Activated gamma-delta T cell treated with anti-CD3 and anti-CD28 coated beads, Interleukin-2, amount 50 U/mL, for 16 hours (primary cell): Measurements from ENCODE around the gene PLA2R1.
"Not testable (repeated sequence)": the region's sequence is repeated elsewhere in the genome, so short reads cannot be mapped to it uniquely, and the experiment has no call there.

Source experiments
- DNase-seq: peaks from one replicate; pipeline ENCODE4 v3.0.0-alpha.2; 2020; ENCODE audit warnings: low read depth

Gene PLA2R1

DNA sequence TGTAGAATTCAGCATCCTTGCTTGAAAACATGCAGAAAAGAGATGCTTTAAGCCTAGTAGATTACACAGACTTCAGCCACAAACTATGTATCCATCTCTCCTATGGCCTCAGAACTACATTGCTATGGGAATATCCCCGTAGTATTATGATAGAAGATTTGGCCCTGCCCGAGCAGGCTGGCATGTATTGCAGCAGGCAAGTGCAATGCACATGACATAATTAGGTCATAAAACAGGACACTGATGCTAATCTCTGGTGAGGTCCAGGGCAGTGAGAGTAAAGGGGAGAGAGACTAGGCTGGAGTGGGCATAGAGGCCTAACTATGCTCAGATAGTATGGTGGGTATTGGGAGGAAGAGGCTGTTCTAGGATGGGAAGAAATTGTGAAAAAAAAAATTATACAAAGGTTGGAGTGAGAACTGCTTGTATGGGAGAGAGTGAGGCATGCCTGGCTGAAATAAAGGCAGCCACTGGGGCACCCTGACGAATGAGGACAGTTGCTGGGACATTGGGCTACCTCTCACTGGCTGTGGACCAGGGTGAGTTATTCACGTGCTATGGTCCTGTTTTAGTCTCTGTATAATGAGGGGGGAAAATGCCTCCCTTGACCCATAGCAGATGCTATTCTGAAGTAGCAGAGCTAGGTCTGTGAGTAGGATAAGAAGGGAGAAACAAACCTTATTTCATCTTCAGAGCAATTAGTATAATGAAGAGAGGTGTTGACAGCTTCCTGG is 1.6 kb upstream of the PLA2R1 start:
- no peak for DNase-seq

DNA sequence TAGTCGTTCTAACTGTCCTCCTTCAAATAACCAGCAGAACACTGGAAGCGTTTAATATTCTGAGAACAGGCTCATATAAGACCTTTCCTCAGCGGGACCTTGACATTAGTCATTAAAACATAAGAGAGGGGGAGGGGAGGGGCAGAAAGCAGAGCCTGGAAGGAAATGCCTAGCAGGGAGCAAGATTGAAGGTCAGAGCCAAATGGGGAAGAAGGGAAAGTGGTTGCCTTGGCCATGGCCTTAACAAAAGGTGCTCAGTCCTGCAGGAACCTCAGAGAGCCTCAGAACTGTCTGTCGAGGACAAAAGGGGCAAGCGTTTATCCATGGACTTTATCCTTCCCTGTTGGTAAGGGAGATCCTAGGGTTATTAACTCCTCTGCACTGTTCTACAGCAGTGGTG is 856 bp upstream of the PLA2R1 start:
- DNase-seq: no peak

DNA sequence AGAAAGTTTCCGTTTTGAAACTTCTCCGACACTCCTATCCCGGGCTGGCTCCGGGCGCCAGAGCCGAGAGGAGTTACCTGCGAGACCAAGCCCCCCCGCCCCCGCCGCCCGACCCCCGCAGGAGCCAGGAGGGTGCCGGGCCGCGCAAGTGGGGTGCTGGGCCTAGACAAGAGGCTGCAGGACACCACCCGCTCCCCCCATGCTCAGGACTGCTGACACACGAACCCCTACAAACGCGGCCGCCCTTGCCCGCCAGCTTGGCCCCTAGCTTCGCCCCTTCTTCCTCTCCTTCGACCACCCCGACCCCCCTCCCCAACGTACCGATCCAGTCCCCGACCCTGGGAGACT is 497 bp downstream of the PLA2R1 start:
- no peak for DNase-seq

DNA sequence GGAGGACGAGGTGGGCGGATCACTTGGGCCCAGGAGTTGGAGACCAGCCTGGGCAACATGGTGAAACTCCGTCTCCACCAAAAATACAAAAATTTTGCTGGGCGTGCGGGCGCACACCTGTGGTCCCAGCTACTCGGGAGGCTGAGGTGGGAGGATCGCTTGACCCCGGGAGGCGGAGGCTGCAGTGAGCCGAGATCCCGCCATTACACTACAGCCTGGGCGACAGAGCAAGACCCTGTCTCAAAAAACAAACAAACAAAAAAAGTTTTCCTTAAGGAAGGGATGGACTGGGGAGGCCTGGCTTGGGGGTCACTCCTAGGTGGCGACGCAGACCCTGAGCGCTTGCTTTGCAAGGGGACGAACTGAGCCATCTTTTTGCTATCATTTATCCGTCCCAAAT is 882 bp downstream of the PLA2R1 start:
- no peak for DNase-seq

DNA sequence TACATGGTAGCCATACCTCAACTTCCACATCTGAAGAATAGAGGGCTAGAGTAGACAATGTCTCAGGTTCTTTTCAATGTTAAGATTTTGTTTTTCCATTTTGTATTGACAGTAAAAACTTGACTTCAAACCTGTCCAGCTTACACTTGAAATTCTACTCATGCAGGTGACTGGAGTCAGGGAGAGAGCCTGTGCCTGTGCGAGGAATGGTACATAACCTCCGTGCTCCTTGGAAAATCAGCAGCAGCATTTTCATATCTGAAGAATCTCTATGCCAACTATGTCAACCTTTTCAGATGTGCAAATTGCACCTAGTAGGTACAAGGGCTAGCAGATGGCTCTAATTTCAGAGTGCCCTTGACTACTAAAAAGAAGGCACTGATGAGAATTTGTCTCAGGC is 2.1 kb downstream of the PLA2R1 start:
- no peak for DNase-seq

DNA sequence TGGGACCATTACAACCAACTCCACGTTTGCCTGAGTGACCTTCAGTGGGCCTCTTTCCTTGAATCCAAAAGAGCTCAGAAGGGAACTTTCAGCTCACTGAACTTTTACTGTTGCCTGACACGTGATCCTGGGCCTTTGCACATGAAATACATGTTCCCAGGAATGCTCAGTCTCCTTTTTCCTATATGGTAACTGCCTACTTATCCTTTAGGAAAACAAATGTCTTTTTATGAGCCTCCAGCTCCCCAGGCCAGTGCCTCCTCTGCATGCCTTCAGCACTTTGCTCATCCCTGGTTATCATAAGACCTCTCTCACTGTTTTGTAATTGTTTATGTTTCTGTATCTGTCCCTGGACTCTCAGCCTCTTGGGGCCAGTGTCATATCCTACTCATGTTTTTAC is 5.1 kb downstream of the PLA2R1 start:
- DNase-seq: no peak

DNA sequence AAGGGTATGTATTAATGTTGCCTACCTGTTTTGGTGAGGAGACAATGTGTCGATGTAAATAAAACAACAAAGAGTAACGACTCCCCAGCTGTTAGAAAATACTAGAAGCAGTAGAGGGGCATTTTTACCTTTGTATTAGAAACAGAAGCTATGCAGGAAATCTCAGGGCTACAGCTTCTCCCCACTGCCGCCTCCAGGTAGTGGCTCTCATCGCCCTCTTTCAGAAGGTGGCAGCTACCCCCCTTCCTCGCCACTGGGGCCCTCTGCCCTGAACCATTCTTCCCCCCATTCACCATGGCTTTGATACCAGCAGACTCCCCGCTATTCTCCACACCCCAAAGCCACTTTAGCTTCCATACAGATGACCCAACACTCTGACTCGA is 6.7 kb downstream of the PLA2R1 start:
- no peak for DNase-seq

DNA sequence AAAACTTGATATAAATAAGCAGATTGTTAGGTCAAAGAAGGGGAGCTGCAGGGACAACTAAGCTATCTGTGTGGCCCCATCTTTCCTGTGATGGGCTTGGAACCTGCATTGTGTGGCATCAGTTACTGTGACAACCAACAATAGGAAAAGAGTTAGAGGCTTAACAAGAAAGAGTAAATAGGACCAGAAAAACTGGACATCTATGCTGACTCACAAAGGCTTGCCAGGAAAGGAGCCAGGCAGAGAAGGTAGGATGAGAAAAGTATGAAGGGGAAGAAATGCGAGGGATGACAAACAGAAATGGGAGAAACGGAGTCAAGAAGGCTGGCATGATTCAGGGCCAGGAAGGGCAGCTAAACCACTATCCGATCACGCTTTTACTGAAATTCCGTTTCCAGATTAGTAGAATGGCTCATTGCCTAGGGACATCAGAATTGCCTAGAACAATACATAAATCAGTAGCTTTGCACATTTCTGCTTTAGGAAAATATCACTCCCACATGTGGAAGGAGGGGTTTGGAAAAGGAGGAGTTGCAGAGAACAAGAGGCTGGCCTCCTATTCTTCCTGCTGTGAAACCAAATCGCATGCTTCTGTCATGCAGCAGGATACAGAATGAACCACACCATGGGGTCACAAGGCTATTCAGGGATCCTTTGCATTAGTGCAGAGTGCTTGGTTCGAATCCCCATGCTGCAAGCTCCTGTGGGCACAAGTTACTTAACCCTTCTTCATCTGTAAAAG is 7.3 kb downstream of the PLA2R1 start:
- DNase-seq: no peak

DNA sequence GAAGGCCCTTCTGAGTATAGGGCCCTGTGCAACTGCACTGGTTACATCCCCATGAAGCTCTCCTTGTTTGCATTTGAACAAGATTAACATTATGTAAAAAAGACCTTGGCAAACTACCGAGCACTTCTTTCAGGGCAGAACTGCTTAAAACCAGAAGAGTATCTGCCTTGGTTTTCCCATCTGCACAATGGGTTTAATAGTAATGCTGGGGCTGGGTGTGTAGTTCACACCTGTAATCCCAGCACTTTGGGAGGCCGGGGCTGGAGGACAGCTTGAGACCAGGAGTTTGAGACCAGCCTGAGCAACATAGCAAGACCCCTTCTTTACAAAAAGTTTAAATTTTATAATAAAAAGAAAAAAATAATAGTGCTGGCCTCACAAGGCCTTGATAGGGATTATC is 8.5 kb downstream of the PLA2R1 start:
- no peak for DNase-seq

DNA sequence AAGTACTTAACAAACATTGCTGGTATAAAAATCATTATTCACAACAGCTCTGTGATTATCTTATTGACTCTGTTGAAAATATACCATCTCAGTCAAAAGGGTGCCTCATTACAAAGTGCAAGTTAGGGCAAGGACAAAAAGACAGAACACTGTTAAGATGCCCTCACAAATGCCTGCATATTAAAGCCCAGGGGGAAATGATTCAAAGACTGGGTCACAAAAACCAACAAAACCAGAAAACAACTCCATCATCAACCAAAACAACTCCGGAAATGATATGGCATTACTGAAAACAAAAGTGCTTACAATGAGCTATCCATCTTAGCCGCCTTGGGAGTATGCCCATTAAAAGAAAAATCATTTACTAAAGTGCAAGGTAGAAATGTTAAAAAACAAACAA is 9.9 kb downstream of the PLA2R1 start:
- DNase-seq: no peak

DNA sequence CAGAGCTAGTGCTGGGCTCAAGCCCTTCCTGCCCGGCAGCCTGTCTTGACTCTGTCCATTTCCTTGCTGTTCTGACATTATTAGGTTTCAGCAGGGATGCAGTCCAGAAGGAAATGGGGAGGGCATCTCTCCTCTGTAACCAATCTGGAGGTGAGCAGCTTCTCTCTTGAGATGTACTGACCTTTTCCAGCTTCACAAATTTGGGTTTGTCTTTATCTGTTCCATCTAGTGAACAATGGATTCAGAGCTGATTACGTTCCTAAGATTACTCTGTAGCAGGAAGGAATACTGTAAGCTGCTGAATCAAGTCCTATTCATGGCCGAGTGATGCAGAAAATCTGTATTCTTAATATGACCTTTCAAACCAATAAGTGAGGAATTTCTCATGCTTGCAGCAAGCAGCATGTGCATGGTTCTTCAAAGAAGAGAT is 11.0 kb downstream of the PLA2R1 start:
- DNase-seq: no peak

DNA sequence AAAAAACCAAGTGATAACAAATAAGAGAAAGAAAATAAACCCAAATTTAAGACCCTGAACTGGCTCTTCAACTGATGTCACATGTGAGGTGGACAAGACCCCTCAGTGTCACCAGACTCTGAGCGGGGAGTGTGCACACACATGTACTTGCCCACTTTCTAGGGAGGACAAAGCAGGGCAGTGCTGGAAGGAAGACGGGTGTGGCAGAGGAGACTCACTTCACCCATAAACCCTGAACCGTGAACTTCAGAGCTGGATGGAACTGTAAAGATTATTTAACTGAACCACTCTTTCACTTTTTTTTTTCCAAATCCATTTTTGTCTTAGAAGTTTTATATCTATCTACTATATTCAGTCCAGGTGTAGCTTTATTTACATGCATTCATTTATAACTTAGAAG is 12.3 kb downstream of the PLA2R1 start:
- DNase-seq: no peak

DNA sequence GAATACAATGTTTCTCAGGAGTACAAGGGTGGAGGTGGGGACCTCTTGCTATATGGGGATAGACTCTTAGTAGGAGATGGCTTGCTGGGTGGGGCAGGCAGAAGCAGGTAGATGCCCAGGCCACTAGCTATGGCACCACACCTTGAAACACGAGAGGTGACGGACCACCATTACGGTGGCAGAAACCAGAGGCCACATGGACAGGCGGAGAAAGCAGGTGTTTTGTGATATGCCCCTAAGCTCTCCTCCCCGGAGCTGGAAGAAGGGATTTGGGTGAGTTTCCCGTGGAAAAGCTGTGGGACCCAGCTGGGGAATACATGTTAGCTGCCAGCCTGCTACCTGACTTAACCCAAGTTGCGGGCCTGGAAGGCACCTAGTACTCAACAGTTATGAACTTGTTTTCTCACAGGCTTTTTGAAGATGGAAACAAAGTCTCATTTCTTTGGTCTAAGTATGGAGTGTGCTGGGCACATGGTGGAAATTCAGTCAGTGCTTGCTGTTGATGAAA is 16.7 kb downstream of the PLA2R1 start:
- DNase-seq: no peak

DNA sequence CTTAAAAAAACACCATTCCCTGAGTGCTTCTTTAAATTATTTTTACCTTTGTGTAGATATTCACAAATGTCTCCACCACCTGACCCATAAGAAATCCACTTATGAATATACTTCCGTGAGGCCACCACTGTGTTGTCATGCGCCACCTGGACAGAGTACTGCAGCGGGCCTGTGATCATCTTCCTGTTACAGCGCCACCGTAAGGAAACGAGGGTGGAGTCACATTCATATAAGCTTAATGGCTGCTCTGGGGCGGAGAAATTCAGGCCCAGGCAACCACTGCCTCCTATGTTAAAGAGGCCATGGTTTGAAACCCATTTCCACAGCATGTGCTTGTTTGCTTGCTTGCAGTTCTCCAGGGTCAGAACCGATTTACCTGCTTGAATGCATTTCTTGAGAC is 17.7 kb downstream of the PLA2R1 start:
- DNase-seq: no peak

DNA sequence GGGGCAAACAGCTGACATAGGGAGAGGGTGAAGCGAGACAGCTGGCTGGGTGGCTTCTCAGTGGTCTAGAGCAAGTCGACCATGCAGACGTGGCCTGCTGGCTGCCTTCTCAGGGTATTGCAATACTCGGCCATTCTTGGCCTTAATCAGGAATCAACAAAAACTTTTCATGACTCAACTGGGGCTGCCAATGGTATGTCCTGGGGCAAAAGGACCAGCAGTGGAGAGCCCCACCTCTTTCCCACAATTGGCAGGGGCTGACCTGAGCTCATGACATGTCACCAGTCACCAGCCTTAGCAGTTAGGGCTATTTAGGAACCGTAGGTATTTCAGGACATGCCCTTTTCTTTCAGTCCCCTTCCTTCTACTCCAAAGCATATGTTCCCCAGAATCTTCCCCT is 19.1 kb downstream of the PLA2R1 start:
- DNase-seq: no peak

DNA sequence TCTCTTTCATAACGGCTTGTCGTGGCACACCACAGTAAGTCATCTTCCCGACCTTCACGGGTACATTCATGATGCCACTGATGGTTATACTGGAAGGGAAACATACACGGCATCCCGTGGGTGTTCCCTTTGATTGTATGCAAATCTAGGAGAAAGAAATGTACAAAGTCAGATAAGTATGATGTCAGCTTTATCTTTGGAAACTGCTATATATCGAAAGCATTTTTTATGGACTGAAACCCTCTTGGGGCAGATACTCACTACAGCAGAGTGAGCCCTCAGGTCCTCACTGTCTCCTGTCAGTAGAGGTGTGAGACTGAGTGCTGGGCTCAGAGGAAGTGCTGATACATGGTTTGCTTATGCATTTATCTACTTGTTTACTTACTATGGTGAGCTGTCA is 20.4 kb downstream of the PLA2R1 start:
- DNase-seq: no peak

DNA sequence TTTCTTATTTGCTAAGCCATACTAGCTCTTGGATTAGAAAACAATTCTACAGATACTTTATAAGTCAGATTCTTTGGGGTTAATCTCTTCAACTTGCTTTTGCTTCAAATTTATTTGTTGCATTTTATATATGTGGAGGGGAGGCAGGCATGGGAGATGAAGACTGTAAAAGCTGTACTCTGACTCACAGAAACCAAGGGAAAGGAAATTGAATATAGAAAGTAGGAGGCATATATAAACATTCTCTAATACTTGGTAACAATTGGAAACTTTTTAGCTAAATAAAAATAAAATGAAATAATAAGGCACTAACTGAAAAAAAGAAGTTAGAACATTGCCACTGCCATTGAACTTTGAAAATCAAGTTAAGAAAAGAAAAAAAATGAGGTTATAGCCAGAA is 21.3 kb downstream of the PLA2R1 start:
- DNase-seq: no peak

DNA sequence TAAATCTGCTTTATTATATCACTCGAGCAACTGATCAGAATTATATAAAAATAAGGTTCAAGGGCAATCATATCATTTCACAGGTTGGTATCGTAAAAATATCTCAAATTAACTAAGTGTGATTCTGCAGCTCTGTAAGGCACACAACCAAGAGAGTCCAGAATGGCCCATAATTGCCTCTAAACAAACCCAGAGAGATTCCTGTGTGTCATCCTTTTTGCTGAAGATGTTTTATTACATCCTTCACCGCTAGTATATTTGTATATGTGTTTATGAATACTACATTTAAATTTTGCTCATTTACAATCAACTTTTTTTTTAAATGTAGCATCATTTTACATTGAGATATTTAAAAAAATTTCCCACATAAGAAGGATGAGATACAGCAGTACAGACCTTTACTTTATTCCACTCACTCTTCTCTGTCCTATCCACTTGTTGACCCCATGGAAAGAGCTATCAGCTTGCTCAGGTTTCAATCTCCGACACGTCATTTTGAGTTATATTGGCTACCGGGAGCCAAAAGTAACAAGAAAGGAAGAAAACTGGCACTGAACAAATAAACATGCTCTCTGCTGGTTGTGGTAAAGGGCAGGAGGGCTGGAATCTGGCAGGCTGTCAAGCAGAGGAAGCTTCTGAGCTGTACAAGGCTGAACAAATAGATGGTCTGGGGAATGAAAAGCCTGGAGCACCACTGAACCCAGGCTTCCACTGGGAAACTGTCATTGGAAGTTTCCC is 23.1 kb downstream of the PLA2R1 start:
- no peak for DNase-seq

DNA sequence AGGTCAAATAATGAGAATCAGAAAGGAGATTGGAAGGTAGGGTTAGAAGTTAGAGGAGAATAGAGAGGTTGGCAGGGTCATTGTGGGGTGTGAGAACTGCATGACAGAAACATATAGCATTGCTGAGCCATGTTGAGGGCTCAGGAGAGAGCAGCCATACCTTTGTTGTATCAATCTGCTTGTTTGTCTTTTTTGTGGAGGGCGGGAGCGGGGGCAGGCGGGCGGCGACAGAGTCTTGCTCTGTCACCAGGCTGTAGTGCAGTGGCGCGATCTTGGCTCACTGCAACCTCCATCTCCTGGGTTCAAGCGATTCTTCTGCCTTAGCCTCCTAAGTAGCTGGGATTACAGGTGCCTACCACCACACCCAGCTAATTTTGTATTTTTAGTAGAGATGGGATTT is 23.8 kb downstream of the PLA2R1 start:
- not testable (repeated sequence) for DNase-seq

DNA sequence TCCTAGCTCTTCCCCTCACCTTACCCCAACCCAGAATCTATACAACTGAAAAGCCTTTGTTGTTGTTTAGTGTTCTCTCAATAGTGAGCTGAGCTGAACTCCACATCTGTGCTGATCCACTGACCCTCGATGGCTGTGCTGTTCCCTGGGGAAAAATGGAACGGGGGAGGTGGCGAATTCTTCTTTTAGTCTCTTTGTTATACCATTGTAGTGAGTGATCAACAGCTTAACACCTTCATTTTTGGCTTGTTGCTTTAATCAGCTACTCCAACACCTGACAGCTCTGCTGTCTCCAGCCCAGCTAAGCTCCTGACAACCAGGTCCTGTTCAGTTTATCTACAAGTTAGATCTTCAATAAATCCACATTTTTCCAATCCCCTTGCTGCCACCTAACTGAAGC is 25.7 kb downstream of the PLA2R1 start:
- no peak for DNase-seq

DNA sequence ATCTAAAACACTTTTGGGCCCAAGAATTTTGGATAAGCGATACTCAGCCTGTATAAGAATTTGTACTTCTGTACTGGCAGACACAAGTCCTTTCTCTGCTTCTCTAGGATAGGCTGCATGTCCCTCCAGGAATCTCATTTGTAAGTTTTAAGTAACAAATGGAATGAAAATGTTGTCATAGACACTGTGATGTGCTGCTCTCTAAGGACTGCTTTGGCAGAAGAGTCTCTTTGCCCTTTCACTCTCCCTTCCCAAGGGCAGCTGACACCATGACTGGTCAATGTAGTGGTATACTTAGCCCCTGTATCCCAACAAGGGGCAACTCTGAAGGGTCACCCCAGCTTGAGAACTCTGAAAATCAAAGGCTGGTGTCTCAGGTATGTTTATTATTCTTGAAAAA is 27.3 kb downstream of the PLA2R1 start:
- DNase-seq: no peak

DNA sequence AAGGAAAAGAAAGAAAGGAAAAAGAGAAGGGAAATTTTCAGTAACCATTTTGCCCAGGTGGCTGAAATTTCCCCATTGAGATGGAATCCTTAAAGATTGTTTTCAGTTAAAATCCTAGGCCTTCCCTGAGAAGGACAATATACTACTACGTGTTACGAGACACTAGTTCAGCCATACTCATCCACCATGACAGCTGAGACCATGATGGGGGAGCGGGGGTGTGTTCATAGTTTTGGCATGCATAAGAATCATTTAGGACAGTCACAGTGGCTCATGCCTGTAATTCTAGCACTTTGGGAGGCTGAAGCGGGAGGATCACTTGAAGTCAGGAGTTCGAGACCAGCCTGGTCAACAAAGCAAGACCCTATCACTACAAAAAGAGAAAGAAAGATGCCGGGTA is 28.0 kb downstream of the PLA2R1 start:
- DNase-seq: no peak

DNA sequence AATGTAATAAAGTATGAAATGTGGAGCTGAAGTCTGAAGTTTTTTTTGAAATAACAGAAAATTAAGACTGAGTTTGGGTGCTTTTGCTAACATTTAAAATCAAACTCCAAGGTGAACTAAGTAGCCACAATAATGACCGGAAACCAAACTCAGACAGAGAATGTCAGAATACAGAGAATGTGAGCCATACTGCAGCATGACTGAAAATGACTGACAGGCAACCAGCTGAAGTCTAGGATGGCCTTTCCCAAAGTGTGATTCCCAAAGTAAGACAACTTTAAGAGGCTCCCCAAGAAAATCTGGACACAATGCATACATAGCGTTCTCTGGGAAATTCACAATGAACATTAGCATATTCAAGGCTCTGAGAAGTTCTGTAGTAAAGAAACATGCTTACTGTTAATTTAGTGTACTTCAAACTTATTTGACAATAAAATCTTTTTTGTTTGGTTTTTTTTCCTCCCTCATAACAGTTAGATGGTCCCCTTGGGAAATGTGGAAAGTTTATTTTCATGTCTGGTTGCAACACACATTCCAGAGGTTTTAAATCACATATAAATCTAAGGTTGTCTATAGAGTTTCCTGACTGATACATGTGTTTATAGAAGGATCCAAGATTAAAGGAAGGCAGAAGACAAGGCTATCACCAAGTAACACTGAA is 28.6 kb downstream of the PLA2R1 start:
- DNase-seq: no peak
